H1 (cell line): ENCODE data around the gene USP7. TPM values are rescaled to one million over a fixed set of nuclear protein-coding genes. Genes with fewer than 3 reads are reported as not detected.

Experiments used
- ASH2L ChIP-seq: fragments of 200-600, 300-600 bp; sonication (generic); IDR thresholded peaks from one replicate; pipeline ENCODE4 v1.7.1; 2017; ENCODE audit warnings: low read length
- CHD7 ChIP-seq: fragments of 300-600 bp; sonication (generic); IDR thresholded peaks from 2 replicates; pipeline ENCODE4 v1.7.1; 2012; ENCODE audit warnings: low read length, moderate library complexity, mild to moderate bottlenecking, inconsistent platforms; ENCODE audit not compliant: insufficient replicate concordance
- EGR1 ChIP-seq: IDR thresholded peaks from 2 replicates; pipeline ENCODE4 v1.6.1; 2011; ENCODE audit warnings: low read depth, low read length, borderline replicate concordance
- EP300 ChIP-seq, 2 experiments: IDR thresholded peaks; 1 replicate in 1 of 2; 2 replicates in 1 of 2; pipeline ENCODE4 v1.6.1; 2011 to 2012; ENCODE audit warnings: low read depth in 2 of 2, low read length in 2 of 2, mild to moderate bottlenecking in 2 of 2, borderline replicate concordance in 1 of 2, inconsistent platforms in 1 of 2, moderate library complexity in 1 of 2
- EZH2 ChIP-seq: fragments of 200-600 bp; sonication (generic); IDR thresholded peaks from 2 replicates; pipeline ENCODE4 v1.7.1; 2012; ENCODE audit warnings: low read depth, mild to moderate bottlenecking, moderate library complexity, low read length, inconsistent platforms; ENCODE audit not compliant: severe bottlenecking
- FOSL1 ChIP-seq: IDR thresholded peaks from 2 replicates; pipeline ENCODE4 v1.6.1; 2011; ENCODE audit warnings: mild to moderate bottlenecking, low read depth, low read length, moderate library complexity; ENCODE audit not compliant: insufficient read depth
- KDM5A ChIP-seq: fragments of 200-600 bp; IDR thresholded peaks from 2 replicates; pipeline ENCODE4 v1.7.1; 2012; ENCODE audit warnings: mild to moderate bottlenecking, low read length, inconsistent platforms, mixed read lengths
- RAD21 ChIP-seq, 2 experiments: IDR thresholded peaks in 1 of 2; conservative IDR thresholded peaks in 1 of 2; 2 replicates each; pipeline ENCODE4 v1.6.1; 2011; ENCODE audit warnings: low read depth in 2 of 2, low read length in 2 of 2, improper control_type of control experiment in 1 of 2, inconsistent platforms in 1 of 2, mild to moderate bottlenecking in 1 of 2, moderate library complexity in 1 of 2
- TAF1 ChIP-seq: IDR thresholded peaks from 2 replicates; pipeline ENCODE4 v1.6.1; 2011; ENCODE audit warnings: mild to moderate bottlenecking, low read depth, low read length
- polyA plus RNA-seq, 7 experiments: library from polyadenylated mRNA; depleted of rRNA in 3 of 7; stranded (reverse) in 5 of 7; unstranded in 2 of 7; fragments of >200 nt in 5 of 7; fragments of 200-250 nt in 2 of 7; gene quantifications; 1 replicate in 5 of 7; 2 replicates in 1 of 7; 4 replicates in 1 of 7; pipeline versions ENCODE4 v1.2.1 to v1.2.3, GENCODE V29; 2011 to 2013; ENCODE audit warnings: missing spikeins in 2 of 7, mixed read lengths in 2 of 7
- total RNA-seq: library from RNA; stranded (reverse); fragmentation: NEBNext Ultra II Directional; extraction: Animal tissue kit (Norgen Biotek cat#: 25700); gene quantifications from 2 replicates; pipeline ENCODE4 v1.2.1, GENCODE V29; 2021

The USP7 gene
- total and polyA plus RNA-seq, 2 of the 8 experiments (the other 6 are each of a cell fraction or from before 2014, with no cell fraction given), result 21.3 to 211 TPM

GRCh38 chr16:8916541-8917225 is 47.0 kb downstream of the USP7 start (continued):
- TF ChIP-seq RAD21 (IDR thresholded peaks at IDR 0.05 in 1 of 2, conservative IDR thresholded peaks at IDR 0.05 in 1 of 2; ENCODE audit: low read depth in 2 of 2, low read length in 2 of 2), result no peak
- no peak for TF ChIP-seq EZH2
- TF ChIP-seq TAF1, result no peak
- no peak for TF ChIP-seq FOSL1
- no peak for TF ChIP-seq EP300 (IDR thresholded peaks at IDR 0.05; ENCODE audit: borderline replicate concordance in 1 of 2, low read depth in 2 of 2, low read length in 2 of 2)
- no peak for TF ChIP-seq CHD7
- TF ChIP-seq KDM5A, result no peak
- no peak for TF ChIP-seq ASH2L
- no peak for TF ChIP-seq EGR1
